HG03060 (cell line): Measurements from ENCODE around the gene NEGR1.

ENCODE experiments used
- ATAC-seq: cut with Tn5 transposase; IDR thresholded peaks from one replicate; pipeline ENCODE4 v1.9.1; 2021; ENCODE audit warnings: low read depth, moderate number of reproducible peaks; ENCODE audit not compliant: unreplicated experiment

Gene NEGR1

GRCh38 chr1:71737768-71738167 lies 544.6 kb downstream of the NEGR1 start:
- ATAC-seq, result no peak

- ATAC-seq, result no peak
Observed at GRCh38 chr1:71733121-71733520, 549.2 kb downstream of the NEGR1 start.

DNA sequence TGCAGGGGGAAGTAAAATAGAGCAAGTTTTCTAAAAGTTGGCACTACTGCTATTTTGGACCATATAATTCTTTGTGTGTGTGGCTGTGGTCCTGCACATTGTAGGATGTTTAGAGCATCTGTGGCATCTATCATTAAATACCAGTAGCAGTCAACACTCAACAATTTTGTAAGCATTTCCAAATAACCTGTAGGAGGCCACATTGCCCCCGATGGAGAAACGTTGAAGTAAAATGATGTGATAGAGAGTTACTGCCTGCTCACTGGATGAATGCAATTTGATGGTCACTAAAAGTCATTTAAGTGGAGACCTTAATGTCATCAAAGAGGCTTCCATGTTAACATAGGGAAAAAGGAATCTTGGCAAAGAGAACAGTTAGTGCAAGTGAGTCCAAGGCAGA lies 560.8 kb downstream of the NEGR1 start:
- ATAC-seq, result no peak

- no peak for ATAC-seq
Observed at GRCh38 chr1:71719330-71719729, 563.0 kb downstream of the NEGR1 start.

GRCh38 chr1:71717186-71717585 lies 565.2 kb downstream of the NEGR1 start:
- ATAC-seq, result no peak

DNA sequence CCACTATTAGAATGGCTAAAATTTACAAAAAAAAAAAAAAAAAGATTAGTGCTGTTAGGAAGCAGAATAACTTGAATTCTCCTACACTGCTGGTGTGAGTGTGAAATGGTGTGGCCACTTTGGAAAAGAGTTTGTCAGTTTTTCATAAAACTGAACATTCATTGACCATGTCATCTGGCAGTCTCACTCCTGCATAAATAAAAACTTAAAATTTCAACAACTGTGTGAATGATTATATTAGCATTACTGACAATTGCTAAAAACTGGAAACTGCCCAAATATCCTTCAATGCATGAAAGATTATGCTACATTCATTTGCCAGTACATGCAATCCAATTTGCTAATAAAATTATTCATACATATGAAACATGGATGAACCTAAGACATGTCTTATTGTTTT lies 570.9 kb downstream of the NEGR1 start:
- ATAC-seq, result no peak

- ATAC-seq, result no peak
Observed at GRCh38 chr1:71706029-71706671, 576.2 kb downstream of the NEGR1 start.

DNA sequence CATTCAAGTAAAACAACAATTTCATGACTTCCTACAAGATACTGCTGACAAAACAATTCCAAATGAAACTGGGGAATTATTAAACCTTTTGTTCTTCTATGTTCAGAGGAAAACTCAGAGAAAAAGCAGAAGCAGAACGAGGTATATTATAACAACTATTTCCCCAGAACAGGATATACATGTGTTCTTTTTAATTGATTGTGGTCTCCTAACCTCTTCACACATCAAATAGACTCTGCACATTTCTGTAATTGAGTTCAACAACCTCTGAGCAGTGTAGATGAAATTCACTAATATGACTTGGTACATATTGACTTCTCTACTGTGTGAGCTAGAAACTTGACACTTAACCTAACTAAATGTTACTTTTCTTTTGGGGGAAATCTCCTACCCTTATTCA lies 584.2 kb downstream of the NEGR1 start:
- no peak for ATAC-seq

DNA sequence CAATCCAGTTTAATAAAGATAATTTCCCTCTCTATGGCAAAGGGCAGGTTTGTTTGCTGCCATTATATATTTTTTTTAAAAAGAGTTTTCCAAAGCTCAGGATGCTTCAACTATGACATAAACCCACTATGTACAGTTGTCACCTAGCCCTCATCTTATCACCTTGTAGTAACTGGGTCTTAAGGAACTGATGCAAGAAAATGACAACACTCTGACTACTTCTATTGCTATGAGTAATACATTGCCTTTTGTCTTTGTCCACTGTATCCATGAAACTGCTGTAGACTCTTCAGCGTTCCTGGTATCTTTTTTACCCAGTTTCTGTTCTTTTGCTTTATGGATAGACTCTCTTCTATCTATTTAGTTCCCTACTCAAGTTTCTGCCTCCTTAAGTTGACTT lies 586.5 kb downstream of the NEGR1 start:
- no peak for ATAC-seq

- no peak for ATAC-seq
Observed at GRCh38 chr1:71695084-71695483, 587.3 kb downstream of the NEGR1 start.

DNA sequence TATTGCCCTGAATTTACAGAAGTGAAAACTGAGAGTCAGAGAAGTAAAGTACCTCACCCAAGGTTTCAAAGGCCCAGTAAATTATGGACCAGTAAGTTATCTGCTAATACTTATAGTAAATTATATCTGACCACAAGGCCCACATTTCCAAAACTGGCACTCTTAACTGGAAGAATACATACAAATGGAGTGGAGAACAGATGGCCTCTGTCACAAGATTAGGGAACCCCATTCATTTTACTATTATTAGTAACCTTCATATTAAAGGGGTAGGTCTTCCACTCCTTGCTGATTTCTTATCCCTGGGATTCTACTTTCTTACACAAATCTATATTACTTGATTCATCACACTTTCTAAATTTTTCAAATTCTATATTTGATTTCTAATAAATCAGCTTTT lies 588.8 kb downstream of the NEGR1 start:
- no peak for ATAC-seq

GRCh38 chr1:71689635-71690034 lies 592.7 kb downstream of the NEGR1 start:
- no peak for ATAC-seq

GRCh38 chr1:71687376-71687775 lies 595.0 kb downstream of the NEGR1 start:
- ATAC-seq, result no peak

- no peak for ATAC-seq
Observed at GRCh38 chr1:71676979-71677925, 605.1 kb downstream of the NEGR1 start.

- ATAC-seq, result no peak
Observed at GRCh38 chr1:71668065-71668464, 614.3 kb downstream of the NEGR1 start.

DNA sequence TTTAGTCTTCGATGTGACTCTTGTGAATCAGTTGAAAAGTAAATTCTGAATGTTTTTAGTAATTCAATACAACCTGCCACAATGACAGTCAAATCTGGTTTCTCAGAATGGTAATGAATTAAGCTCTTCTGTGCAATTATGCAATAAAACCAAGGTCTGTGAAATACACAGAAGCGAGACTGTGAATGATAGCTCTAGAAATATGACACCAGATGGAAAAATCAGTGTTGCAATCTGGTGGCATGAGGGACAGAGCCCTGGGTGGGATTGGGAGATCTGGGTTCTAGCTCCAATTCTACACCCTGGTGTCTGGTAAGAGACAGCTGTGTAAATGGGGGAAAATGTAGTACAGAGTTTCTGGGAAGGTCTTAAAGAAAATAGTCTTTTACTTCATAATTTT lies 615.1 kb downstream of the NEGR1 start:
- ATAC-seq, result no peak

- no peak for ATAC-seq
Observed at GRCh38 chr1:71666609-71667008, 615.7 kb downstream of the NEGR1 start.

DNA sequence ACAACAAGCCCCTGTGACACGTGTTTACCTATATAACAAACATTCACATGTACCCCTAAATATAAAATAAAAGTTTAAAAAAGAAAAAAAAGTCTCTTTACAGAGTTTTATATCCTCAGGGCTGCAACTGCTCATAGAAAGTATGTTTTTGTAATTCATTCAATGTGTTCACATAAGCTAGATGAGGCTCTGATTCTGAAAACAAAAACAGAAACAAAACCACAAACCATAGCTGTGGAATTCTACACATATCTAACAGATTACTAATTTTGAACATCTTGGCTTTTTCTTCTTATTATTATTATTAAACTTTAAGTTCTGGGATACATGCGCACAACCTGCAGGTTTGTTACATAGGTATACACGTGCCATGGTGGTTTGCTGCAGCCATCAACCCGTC lies 621.9 kb downstream of the NEGR1 start:
- ATAC-seq, result no peak

DNA sequence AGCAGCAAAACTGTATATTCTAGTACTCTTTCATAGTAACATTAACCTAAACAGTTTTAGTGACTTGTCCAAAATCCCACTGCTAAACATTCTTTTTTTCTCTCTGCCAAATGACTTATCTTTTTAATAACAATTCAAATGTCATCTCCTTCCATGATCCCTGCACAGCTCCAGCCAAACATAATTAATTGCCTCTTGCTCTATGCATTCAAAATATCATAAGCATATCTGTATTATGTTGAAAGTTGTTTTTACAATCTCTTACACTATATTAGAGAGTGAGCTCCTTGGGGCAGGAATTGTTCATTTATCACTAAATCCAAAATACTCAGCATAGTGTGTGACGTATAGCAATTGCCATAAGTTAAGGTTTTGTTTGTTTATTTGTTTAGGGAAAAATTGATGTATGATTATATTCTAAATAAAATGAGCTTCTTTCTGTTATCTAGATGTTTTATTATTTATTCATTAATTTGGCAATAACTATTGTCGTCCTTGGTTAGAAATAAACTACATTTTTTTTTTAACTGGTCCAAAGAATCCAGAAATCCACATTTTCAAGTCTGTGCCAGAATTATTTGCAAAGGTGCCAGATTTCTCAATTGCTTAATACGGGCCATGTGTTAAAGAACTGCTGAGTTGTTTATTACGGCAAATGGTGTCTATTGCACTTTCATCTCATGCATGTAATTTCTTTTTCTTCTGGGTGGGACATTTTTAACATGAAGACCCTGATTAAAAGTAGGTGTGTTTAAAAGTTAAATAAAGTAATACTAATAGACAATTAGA lies 624.3 kb downstream of the NEGR1 start:
- no peak for ATAC-seq

DNA sequence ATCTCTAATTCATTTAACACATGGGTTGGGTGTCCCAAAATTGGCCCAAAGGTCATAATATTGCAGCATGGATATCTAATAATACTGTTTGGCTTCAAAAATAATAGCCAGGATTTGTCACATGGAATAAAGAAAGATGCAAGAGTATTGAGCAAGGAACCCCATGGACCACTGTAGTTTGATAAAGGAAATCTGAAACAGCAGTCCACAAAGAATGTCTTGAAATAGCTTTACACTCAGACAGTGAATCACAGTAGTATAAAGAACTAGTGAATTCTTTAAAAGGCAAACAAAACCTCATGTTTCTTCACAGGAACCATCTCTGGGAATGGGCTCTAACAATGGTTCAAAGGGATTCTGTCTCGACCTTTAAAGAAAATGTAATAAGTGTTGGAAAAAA lies 625.4 kb downstream of the NEGR1 start:
- ATAC-seq, result no peak

DNA sequence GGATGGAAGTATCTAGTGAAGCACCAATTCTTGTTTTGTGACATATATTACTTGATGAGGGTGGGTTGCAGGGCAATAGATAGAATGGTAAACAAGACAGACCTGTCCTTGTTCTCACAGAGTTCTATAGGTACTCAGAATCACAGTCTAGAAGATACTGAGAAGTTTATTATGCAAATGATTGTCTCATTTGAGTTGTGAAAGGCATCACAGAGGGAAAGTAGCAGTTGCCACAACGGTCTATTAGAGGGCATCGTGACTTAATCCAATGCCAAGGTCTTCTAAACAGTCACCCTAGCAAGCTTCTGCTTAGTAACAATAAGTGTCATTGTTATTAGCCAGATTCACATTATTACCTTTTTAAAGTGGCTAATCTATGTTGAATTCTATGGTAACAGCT lies 626.7 kb downstream of the NEGR1 start:
- ATAC-seq, result no peak
